HL-60 (cell line): ENCODE data around the gene SCGB1D1.

Source experiments
- CTCF ChIP-seq: IDR thresholded peaks from one replicate; pipeline ENCODE4 v1.5.1; 2011; ENCODE audit warnings: low read length, control low read depth, inconsistent platforms; ENCODE audit not compliant: insufficient read depth
- GABPA ChIP-seq: IDR thresholded peaks from 2 replicates; pipeline ENCODE4 v1.6.1; 2012; ENCODE audit warnings: low read depth
- POLR2AphosphoS5 ChIP-seq: IDR thresholded peaks from 2 replicates; pipeline ENCODE4 v1.6.1; 2012; ENCODE audit warnings: low read depth
- TF ChIP-seq, protein P1 (sequence below): IDR thresholded peaks from 2 replicates; pipeline ENCODE4 v1.6.1; 2012; ENCODE audit warnings: low read depth; ENCODE audit not compliant: insufficient replicate concordance

- TF ChIP-seq CTCF (no peak), GABPA (no peak), POLR2AphosphoS5 (no peak)
- TF ChIP-seq, protein P1, sequence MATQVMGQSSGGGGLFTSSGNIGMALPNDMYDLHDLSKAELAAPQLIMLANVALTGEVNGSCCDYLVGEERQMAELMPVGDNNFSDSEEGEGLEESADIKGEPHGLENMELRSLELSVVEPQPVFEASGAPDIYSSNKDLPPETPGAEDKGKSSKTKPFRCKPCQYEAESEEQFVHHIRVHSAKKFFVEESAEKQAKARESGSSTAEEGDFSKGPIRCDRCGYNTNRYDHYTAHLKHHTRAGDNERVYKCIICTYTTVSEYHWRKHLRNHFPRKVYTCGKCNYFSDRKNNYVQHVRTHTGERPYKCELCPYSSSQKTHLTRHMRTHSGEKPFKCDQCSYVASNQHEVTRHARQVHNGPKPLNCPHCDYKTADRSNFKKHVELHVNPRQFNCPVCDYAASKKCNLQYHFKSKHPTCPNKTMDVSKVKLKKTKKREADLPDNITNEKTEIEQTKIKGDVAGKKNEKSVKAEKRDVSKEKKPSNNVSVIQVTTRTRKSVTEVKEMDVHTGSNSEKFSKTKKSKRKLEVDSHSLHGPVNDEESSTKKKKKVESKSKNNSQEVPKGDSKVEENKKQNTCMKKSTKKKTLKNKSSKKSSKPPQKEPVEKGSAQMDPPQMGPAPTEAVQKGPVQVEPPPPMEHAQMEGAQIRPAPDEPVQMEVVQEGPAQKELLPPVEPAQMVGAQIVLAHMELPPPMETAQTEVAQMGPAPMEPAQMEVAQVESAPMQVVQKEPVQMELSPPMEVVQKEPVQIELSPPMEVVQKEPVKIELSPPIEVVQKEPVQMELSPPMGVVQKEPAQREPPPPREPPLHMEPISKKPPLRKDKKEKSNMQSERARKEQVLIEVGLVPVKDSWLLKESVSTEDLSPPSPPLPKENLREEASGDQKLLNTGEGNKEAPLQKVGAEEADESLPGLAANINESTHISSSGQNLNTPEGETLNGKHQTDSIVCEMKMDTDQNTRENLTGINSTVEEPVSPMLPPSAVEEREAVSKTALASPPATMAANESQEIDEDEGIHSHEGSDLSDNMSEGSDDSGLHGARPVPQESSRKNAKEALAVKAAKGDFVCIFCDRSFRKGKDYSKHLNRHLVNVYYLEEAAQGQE: no peak
These were observed 43.4 kb upstream of the SCGB1D1 start for GRCh38 chr11:62146476-62147200.
